Breast epithelium (tissue), 3 donors: ENCODE data around the gene ZNF462.

Source experiments
- POLR2A ChIP-seq: fragments of 450-650 bp; IDR thresholded peaks from one replicate; pipeline ENCODE4 v1.6.1; 2016; ENCODE audit warnings: antibody characterized with exemption, mild to moderate bottlenecking, moderate library complexity
- POLR2AphosphoS5 ChIP-seq, 3 donors: sonication (generic); formaldehyde crosslinking; IDR thresholded peaks; one replicate each; pipeline ENCODE4 v1.6.1; 2017; ENCODE audit warnings: antibody characterized with exemption in 3 of 3
- TF ChIP-seq, protein P1 (sequence below), 3 donors: fragments of 450-650 bp; IDR thresholded peaks; one replicate each; pipeline ENCODE4 v1.5.1; 2016 to 2017; ENCODE audit warnings: antibody characterized with exemption in 3 of 3, mild to moderate bottlenecking in 3 of 3, moderate library complexity in 3 of 3

DNA sequence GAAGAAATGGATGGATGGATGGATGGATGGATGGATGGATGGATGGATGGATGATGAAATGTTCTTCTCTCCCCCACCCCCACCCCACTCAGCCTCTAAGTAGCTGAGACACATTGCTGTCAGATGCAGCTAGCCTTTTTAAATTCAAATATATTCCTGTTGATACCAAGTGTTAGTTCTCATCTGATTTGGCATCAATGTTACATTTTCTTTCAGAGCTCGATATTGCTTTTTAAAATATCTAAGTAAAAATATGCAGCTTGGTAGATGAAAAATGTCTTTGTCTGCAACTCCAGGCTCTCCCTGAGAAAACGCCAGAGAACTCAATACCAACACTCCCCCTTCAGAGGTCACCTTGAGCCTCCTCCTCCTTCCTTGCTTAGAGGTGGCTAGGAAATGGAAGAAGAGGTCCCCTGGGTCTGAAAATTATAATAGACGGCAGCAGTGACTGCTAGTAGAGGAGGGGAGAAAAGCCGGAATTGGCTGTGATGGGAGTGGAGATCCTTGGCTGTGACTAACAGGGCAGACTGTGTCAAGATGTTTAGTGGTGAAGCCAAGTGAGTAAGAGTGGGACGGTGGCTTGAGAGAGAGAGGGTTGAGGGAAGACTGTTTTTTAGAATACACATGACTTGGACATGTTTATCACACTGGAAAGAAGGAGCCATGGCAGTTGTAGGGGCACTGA lies 156.0 kb downstream of the ZNF462 start:
- TF ChIP-seq, protein P1, sequence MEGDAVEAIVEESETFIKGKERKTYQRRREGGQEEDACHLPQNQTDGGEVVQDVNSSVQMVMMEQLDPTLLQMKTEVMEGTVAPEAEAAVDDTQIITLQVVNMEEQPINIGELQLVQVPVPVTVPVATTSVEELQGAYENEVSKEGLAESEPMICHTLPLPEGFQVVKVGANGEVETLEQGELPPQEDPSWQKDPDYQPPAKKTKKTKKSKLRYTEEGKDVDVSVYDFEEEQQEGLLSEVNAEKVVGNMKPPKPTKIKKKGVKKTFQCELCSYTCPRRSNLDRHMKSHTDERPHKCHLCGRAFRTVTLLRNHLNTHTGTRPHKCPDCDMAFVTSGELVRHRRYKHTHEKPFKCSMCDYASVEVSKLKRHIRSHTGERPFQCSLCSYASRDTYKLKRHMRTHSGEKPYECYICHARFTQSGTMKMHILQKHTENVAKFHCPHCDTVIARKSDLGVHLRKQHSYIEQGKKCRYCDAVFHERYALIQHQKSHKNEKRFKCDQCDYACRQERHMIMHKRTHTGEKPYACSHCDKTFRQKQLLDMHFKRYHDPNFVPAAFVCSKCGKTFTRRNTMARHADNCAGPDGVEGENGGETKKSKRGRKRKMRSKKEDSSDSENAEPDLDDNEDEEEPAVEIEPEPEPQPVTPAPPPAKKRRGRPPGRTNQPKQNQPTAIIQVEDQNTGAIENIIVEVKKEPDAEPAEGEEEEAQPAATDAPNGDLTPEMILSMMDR (IDR thresholded peaks at IDR 0.05) = no peak
- no peak for TF ChIP-seq POLR2A
- no peak for TF ChIP-seq POLR2AphosphoS5 (IDR thresholded peaks at IDR 0.05)
